ENCODE results near the gene NPAS3.

NPAS3 gene

DNA sequence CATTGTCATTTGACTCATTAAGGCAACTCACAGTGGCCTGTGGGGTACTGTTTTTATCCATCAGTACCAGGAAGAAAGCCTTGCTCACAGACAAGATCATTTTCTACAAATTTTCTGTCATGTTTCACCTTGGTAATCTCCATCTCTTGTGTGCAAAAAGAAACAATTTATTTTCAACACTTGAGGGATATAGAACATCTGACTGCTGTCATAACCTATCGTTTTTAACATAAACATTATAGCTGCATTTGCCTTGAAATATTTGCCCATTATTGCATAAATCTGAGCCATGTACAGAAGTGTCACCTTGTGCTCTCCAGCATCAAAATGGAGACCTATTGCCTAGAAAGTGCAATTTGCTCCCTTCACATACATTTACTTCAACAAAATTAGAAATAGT is 300.8 kb downstream of the NPAS3 start:
- no peaks in the 10 kb centered on the region for H3K4me1 Mint-ChIP-seq
- H3K9me3 Mint-ChIP-seq, result no peaks in the 10 kb centered on the region
- TF ChIP-seq, protein P1, sequence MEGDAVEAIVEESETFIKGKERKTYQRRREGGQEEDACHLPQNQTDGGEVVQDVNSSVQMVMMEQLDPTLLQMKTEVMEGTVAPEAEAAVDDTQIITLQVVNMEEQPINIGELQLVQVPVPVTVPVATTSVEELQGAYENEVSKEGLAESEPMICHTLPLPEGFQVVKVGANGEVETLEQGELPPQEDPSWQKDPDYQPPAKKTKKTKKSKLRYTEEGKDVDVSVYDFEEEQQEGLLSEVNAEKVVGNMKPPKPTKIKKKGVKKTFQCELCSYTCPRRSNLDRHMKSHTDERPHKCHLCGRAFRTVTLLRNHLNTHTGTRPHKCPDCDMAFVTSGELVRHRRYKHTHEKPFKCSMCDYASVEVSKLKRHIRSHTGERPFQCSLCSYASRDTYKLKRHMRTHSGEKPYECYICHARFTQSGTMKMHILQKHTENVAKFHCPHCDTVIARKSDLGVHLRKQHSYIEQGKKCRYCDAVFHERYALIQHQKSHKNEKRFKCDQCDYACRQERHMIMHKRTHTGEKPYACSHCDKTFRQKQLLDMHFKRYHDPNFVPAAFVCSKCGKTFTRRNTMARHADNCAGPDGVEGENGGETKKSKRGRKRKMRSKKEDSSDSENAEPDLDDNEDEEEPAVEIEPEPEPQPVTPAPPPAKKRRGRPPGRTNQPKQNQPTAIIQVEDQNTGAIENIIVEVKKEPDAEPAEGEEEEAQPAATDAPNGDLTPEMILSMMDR (IDR thresholded peaks at IDR 0.05; ENCODE audit: unreplicated experiment in 3 of 3), result no peak
- H3K36me3 Mint-ChIP-seq (ENCODE audit: low read depth), result peaks cover under 1% of the 10 kb centered on the region
- no peak overlapping the region for H3K4me3 Mint-ChIP-seq
- no peaks in the 10 kb centered on the region for H3K27me3 Mint-ChIP-seq (ENCODE audit: low read depth)
- no peak overlapping the region for H3K27ac Mint-ChIP-seq

DNA sequence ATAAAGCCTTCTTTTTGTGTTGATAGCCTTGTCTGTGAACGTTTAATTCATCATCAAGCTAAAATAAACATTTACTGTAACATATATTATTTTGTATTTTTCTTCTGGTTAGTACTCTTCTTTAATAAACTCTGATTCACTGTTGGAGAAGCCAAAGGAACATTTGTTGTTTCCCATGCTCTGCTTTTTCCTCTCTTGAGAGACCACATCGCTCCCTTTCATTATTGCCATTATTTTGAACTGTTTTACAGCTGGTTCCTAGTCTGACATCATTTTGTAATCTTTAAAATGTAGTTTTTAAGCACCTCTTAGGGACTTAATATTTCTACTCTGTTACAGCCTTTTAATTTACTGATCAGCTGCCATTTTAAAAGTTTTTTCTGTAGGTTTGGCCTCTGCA is 301.8 kb downstream of the NPAS3 start:
- no peaks in the 10 kb centered on the region for H3K4me1 Mint-ChIP-seq
- no peaks in the 10 kb centered on the region for H3K9me3 Mint-ChIP-seq
- H3K4me3 Mint-ChIP-seq, result no peak overlapping the region
- H3K36me3 Mint-ChIP-seq (ENCODE audit: low read depth), result peaks cover 3% of the 10 kb centered on the region
- TF ChIP-seq, protein P1 (IDR thresholded peaks at IDR 0.05; ENCODE audit: unreplicated experiment in 3 of 3), result no peak
- no peaks in the 10 kb centered on the region for H3K27me3 Mint-ChIP-seq (ENCODE audit: low read depth)
- no peak overlapping the region for H3K27ac Mint-ChIP-seq

GRCh38 chr14:33241331-33241730 is 302.7 kb downstream of the NPAS3 start:
- no peaks in the 10 kb centered on the region for H3K9me3 Mint-ChIP-seq

DNA sequence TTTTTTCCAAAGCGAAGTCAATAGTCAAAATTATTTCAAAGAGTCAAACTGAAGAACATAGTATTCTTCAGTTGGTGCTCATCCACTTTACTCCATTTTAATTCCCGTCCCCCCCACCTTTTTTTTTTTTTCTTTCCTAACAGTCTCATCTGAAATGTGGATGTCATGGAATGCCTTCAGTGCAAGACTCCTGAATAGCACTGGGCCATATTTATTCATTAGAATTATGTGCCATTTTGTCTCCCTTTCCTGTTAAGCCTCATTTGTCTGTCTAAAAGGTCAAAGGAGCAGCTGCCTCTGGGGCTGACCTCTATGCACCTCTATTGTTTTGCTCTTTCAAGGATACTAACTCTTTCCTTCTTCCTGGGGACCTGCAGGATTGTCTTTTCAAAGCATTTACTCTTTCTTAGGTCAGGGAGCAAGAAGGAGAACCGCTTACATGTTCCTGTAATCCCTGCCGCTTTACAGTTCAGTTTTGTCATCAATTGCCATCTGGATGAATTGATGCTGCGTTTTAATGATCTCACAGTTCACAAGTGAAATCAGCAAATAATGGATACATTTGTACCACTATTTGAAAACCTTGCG is 310.6 kb downstream of the NPAS3 start:
- Mint-ChIP-seq H3K27me3 (ENCODE audit: low read depth) (no peaks in the 10 kb centered on the region), H3K9me3 (no peaks in the 10 kb centered on the region), H3K4me1 (peaks cover 4% of the 10 kb centered on the region), H3K4me3 (no peak overlapping the region), H3K36me3 (ENCODE audit: low read depth) (peaks cover 3% of the 10 kb centered on the region), H3K27ac (no peak overlapping the region)
- TF ChIP-seq, protein P1 (IDR thresholded peaks at IDR 0.05; ENCODE audit: unreplicated experiment in 3 of 3), result no peak

More at GRCh38 chr14:33241331-33241730, 302.7 kb downstream of the NPAS3 start:
- Mint-ChIP-seq H3K4me3 (no peak overlapping the region), H3K4me1 (no peaks in the 10 kb centered on the region), H3K27ac (no peak overlapping the region), H3K36me3 (ENCODE audit: low read depth) (peaks cover 3% of the 10 kb centered on the region), H3K27me3 (ENCODE audit: low read depth) (no peaks in the 10 kb centered on the region)
- TF ChIP-seq, protein P1 (IDR thresholded peaks at IDR 0.05; ENCODE audit: unreplicated experiment in 3 of 3), result no peak

- TF ChIP-seq, protein P1 (IDR thresholded peaks at IDR 0.05; ENCODE audit: unreplicated experiment in 3 of 3), result no peak
- H3K9me3 Mint-ChIP-seq, result no peaks in the 10 kb centered on the region
- no peaks in the 10 kb centered on the region for H3K27me3 Mint-ChIP-seq (ENCODE audit: low read depth)
- peaks cover 10% of the 10 kb centered on the region for H3K4me1 Mint-ChIP-seq
- H3K4me3 Mint-ChIP-seq, result no peak overlapping the region
- no peak overlapping the region for H3K27ac Mint-ChIP-seq
- no peaks in the 10 kb centered on the region for H3K36me3 Mint-ChIP-seq (ENCODE audit: low read depth)
Observed at GRCh38 chr14:33250963-33251362, 312.3 kb downstream of the NPAS3 start.

GRCh38 chr14:33254342-33254741 is 315.7 kb downstream of the NPAS3 start:
- no peaks in the 10 kb centered on the region for H3K27me3 Mint-ChIP-seq (ENCODE audit: low read depth)
- H3K27ac Mint-ChIP-seq, result no peak overlapping the region
- H3K4me3 Mint-ChIP-seq, result no peak overlapping the region
- peaks cover 6% of the 10 kb centered on the region for H3K4me1 Mint-ChIP-seq
- H3K9me3 Mint-ChIP-seq, result no peaks in the 10 kb centered on the region
- TF ChIP-seq, protein P1 (IDR thresholded peaks at IDR 0.05; ENCODE audit: unreplicated experiment in 3 of 3), result no peak
- H3K36me3 Mint-ChIP-seq (ENCODE audit: low read depth), result no peaks in the 10 kb centered on the region

All from nephron (organoid).